Pancreas (tissue), 10 donors: ENCODE measurements around the gene FUOM. TPM values are rescaled to one million over a fixed set of nuclear protein-coding genes. Genes with fewer than 3 reads are reported as not detected.

Experiments
- ATAC-seq, 4 donors: fragments of 200-7000 bp; cut with Tn5 transposase; one replicate each; pipeline versions ENCODE4 v1.8.0 to v1.9.1; 2020; ENCODE audit warnings: mild to moderate bottlenecking in 4 of 4, moderate library complexity in 4 of 4
- DNase-seq, 6 donors: peaks; one replicate each; pipeline ENCODE4 v3.0.0-alpha.2; 2020
- FAIRE-seq: peaks from 2 replicates; lab custom pipeline; 2012; peaks lifted over from hg19 to GRCh38; lab: Jason Lieb, UNC
- H3K27ac ChIP-seq, 4 donors: fragments of 200-600 bp; sonication (generic); 1 replicate in 3 of 4; 2 replicates in 1 of 4; pipeline versions ENCODE4 v1.5.0 to v1.8.0; 2020
- H3K27me3 ChIP-seq, 4 donors: fragments of 200-600 bp; one replicate each; pipeline ENCODE4 v1.8.0; 2021
- H3K36me3 ChIP-seq, 3 donors: fragments of 200-600 bp; sonication (generic) in 1 of 3; one replicate each; pipeline versions ENCODE4 v1.5.0 to v1.8.0; 2020 to 2021
- H3K4me1 ChIP-seq, 3 donors: fragments of 200-600 bp; one replicate each; pipeline ENCODE4 v1.8.0; 2021
- H3K4me3 ChIP-seq, 4 donors: fragments of 200-600 bp; sonication (generic) in 2 of 4; one replicate each; pipeline versions ENCODE4 v1.5.0 to v1.8.0; 2020 to 2021
- H3K9me3 ChIP-seq, 4 donors: fragments of 200-600 bp; one replicate each; pipeline ENCODE4 v1.8.0; 2021
- CTCF ChIP-seq, 4 donors: fragments of 200-600 bp; sonication (generic) in 3 of 4; IDR thresholded peaks; one replicate each; pipeline versions ENCODE4 v1.5.0 to v1.8.0; 2021; ENCODE audit warnings: antibody characterized with exemption in 4 of 4
- WGBS, 2 donors: extraction: QIAGEN DNeasy Blood & Tissue Kit; methylation state at CpG; one replicate each; pipeline ENCODE4 v1.1.7; 2013; 5-methylcytosine and 5-hydroxymethylcytosine counted together
- intact Hi-C, 3 donors: fragments of 100-400 bp; cut with DNase I; formaldehyde crosslinking; loops; one replicate each; pipeline versions ENCODE4 v1.11.1 to v1.14.2; 2022
- polyA plus RNA-seq, 2 donors: library from polyadenylated mRNA; stranded (reverse); fragments of 200-250 nt; gene quantifications; one replicate each; pipeline ENCODE4 v1.2.3, GENCODE V29; 2013
- total RNA-seq, 6 donors: library from RNA; stranded (reverse); fragmentation: NEBNext Ultra II Directional in 4 of 6; extraction: Animal tissue kit (Norgen Biotek cat#: 25700) in 4 of 6; gene quantifications; one replicate each; pipeline versions ENCODE4 v1.2.1 to v1.2.4, GENCODE V29; 2021 to 2023
- donor health status: healthy with polysubstance abuse.
- donor health status: DM: no; HTN: no; CAD: no; lungs with moderate emphysema.
- donor health status: DM: no; HTN: no; CAD: no.
- donor health status: control.
- donor health status: control.
- donor health status: Bipolar disorder and iron deficiency.
- donor health status: DM: yes; HTN: yes; CAD: no.
- donor health status: DM: no; HTN: no; CAD: no.
- donor health status: DM: no; HTN: no; CAD: no.
- donor health status: DM: yes; HTN: yes; CAD: no.

FUOM gene
- total and polyA plus RNA-seq, 8 donors: 6.3 to 19.2 (median 10.3) TPM

DNA sequence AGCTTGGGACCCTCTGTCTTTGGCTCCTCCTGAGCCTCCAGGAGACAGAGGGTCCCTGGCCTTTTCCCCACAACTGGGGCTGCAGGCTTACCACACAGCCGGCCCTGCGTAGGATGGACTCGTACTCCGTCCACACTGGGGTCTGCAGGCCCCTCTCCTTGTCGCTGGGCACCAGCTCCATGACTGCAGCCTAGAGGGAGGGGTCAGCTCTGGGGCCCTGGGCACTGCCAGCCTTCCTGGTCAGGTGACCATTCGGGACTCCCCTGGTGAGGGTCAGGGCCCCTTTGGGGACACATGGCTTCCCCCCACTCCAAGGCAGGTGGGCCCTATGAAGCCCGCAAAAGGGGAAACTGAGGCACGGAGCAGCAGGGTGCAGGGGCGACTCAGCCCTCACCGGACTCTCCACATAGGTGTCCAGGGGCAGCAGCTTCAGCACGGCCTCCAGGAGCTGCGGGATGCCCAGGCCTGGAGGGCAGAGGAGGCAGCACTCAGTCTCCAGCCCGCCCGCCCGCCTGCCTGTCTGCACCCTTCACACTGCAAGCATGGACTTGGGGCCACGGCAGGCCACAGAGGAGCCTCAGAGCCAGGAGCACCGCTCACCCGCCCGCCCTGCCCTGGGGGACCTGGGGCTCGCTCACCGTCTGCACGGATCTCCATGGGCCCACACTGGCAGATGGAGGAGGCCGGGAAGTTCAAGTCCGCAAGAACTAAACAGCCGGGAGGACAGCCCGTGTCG lies 1.1 kb downstream of the FUOM start:
- H3K27me3 ChIP-seq: no peaks in the 10 kb centered on the region
- no peaks in the 10 kb centered on the region for H3K9me3 ChIP-seq
- WGBS, 2 donors: 71 to 73% methylated on average over 26 to 27 of the region's 27 CpGs
- no peak overlapping the region for H3K27ac ChIP-seq
- H3K4me3 ChIP-seq: peak overlapping the region; percentile 39 to 63 (median 46)
- intact Hi-C loops: no loop called here
- H3K36me3 ChIP-seq: no peaks in the 10 kb centered on the region
- ATAC-seq: no peak
- FAIRE-seq: no peak
- DNase-seq: no peak
- no peak for TF ChIP-seq CTCF (IDR thresholded peaks at IDR 0.05)
- peaks cover 10 to 20% (median 10%) of the 10 kb centered on the region in 3 donors for H3K4me1 ChIP-seq

DNA sequence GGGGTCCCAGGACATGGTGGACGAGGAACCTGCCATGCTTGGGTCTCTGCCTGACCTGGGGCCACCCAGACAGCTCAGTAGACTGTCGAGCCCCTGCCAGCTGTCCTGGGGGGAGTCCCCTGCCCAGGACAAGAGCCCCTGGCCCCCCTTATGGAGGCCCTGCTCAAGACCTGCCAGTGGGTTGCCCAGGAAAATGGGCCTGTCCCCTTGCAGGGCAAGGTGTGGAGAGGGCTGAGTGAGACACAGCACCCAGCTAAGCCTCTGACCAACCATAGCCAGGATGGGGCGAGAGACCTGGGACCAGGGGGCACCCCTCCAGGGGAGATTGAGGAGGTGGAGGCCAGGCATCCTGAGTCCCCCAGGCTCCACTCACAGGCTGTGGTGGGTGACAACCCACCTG lies 1.8 kb downstream of the FUOM start:
- no peaks in the 10 kb centered on the region for H3K36me3 ChIP-seq
- TF ChIP-seq CTCF (IDR thresholded peaks at IDR 0.05): no peak
- H3K27ac ChIP-seq: no peak overlapping the region
- no peaks in the 10 kb centered on the region for H3K9me3 ChIP-seq
- H3K27me3 ChIP-seq: no peaks in the 10 kb centered on the region
- peaks cover 10 to 20% (median 10%) of the 10 kb centered on the region in 3 donors for H3K4me1 ChIP-seq
- no peak for DNase-seq
- WGBS, 2 donors: 95 to 97% methylated on average over 3 of the region's 3 CpGs
- FAIRE-seq: no peak
- intact Hi-C loops: no loop called here
- ATAC-seq: no peak
- no peak overlapping the region for H3K4me3 ChIP-seq

- H3K4me1 ChIP-seq: peaks cover 9 to 13% (median 10%) of the 10 kb centered on the region in 3 donors
- no peak for FAIRE-seq
- ATAC-seq: no peak
- DNase-seq: no peak
- no peak for TF ChIP-seq CTCF (IDR thresholded peaks at IDR 0.05)
- no peaks in the 10 kb centered on the region for H3K9me3 ChIP-seq
- intact Hi-C loops: no loop called here
- no peaks in the 10 kb centered on the region for H3K36me3 ChIP-seq
- H3K27ac ChIP-seq: no peak overlapping the region
- no peaks in the 10 kb centered on the region for H3K27me3 ChIP-seq
- 92% methylated on average over 6 of the region's 6 CpGs for WGBS, 2 donors
- no peak overlapping the region for H3K4me3 ChIP-seq
Measured at GRCh38 chr10:133355266-133355665, 2.6 kb downstream of the FUOM start.

GRCh38 chr10:133354672-133355240 lies 3.1 kb downstream of the FUOM start:
- no peak for ATAC-seq
- TF ChIP-seq CTCF (IDR thresholded peaks at IDR 0.05): no peak
- H3K27ac ChIP-seq: no peak overlapping the region
- FAIRE-seq: no peak
- no peak overlapping the region for H3K4me3 ChIP-seq
- H3K4me1 ChIP-seq: peaks cover 4 to 9% (median 6%) of the 10 kb centered on the region in 3 donors
- H3K36me3 ChIP-seq: no peaks in the 10 kb centered on the region
- no peak for DNase-seq
- WGBS, 2 donors: 91 to 97% methylated on average over 14 of the region's 14 CpGs
- H3K9me3 ChIP-seq: no peaks in the 10 kb centered on the region
- intact Hi-C loops: no loop called here
- no peaks in the 10 kb centered on the region for H3K27me3 ChIP-seq
